Liver (tissue), 9 donors: ENCODE data around the gene KAT2A. TPM values are rescaled to one million over a fixed set of nuclear protein-coding genes. Genes with fewer than 3 reads are reported as not detected.

Experiments
- DNase-seq: peaks from one replicate; pipeline ENCODE4 v3.0.0-alpha.2; 2017; ENCODE audit warnings: low spot score
- H3K27ac ChIP-seq, 2 donors: one replicate each; pipeline ENCODE4 v1.7.0; 2013; ENCODE audit warnings: inconsistent platforms in 2 of 2, low read length in 2 of 2, control low read depth in 1 of 2, low read depth in 1 of 2, mild to moderate bottlenecking in 1 of 2
- H3K27me3 ChIP-seq, 4 donors: one replicate each; pipeline versions ENCODE4 v1.6.1 to v1.7.0; 2013; ENCODE audit warnings: low read length in 3 of 4, inconsistent platforms in 1 of 4, mild to moderate bottlenecking in 1 of 4, moderate library complexity in 1 of 4; ENCODE audit not compliant: control insufficient read depth in 4 of 4, insufficient read depth in 4 of 4
- H3K36me3 ChIP-seq, 4 donors: one replicate each; pipeline versions ENCODE4 v1.6.1 to v1.7.0; 2013; ENCODE audit warnings: low read length in 3 of 4, mild to moderate bottlenecking in 3 of 4, low read depth in 1 of 4, moderate library complexity in 1 of 4; ENCODE audit not compliant: control insufficient read depth in 4 of 4, insufficient read depth in 3 of 4
- H3K4me1 ChIP-seq, 4 donors: one replicate each; pipeline versions ENCODE4 v1.6.1 to v1.7.0; 2013; ENCODE audit warnings: low read length in 3 of 4, mild to moderate bottlenecking in 3 of 4, moderate library complexity in 1 of 4; ENCODE audit not compliant: control insufficient read depth in 4 of 4, insufficient read depth in 4 of 4
- H3K4me3 ChIP-seq, 3 donors: one replicate each; pipeline versions ENCODE4 v1.6.1 to v1.7.0; 2013; ENCODE audit warnings: low read length in 3 of 3, control low read depth in 1 of 3, low read depth in 1 of 3, mild to moderate bottlenecking in 1 of 3
- H3K9ac ChIP-seq, 2 donors: one replicate each; pipeline ENCODE4 v1.7.0; 2013; ENCODE audit warnings: low read length in 2 of 2, mild to moderate bottlenecking in 2 of 2, moderate library complexity in 2 of 2, control low read depth in 1 of 2, low read depth in 1 of 2
- H3K9me3 ChIP-seq, 4 donors: one replicate each; pipeline versions ENCODE4 v1.6.1 to v1.7.0; 2013; ENCODE audit warnings: low read length in 3 of 4; ENCODE audit not compliant: control insufficient read depth in 4 of 4
- EGR1 ChIP-seq, 2 donors: IDR thresholded peaks; 2 replicates each; pipeline ENCODE4 v1.6.1; 2016 to 2018; ENCODE audit warnings: antibody characterized with exemption in 2 of 2, low read depth in 2 of 2
- FOXA1 ChIP-seq: IDR thresholded peaks from 2 replicates; pipeline ENCODE4 v1.6.1; 2016; ENCODE audit warnings: antibody characterized with exemption
- FOXA2 ChIP-seq: IDR thresholded peaks from 2 replicates; pipeline ENCODE4 v1.6.1; 2016; ENCODE audit warnings: antibody characterized with exemption
- GABPA ChIP-seq, 2 donors: IDR thresholded peaks in 1 of 2; conservative IDR thresholded peaks in 1 of 2; 2 replicates each; pipeline ENCODE4 v1.6.1; 2016; ENCODE audit warnings: antibody characterized with exemption in 2 of 2, mild to moderate bottlenecking in 1 of 2, moderate library complexity in 1 of 2
- HNF4A ChIP-seq, 2 donors: conservative IDR thresholded peaks; 2 replicates each; pipeline ENCODE4 v1.6.1; 2016; ENCODE audit warnings: antibody characterized with exemption in 2 of 2, mild to moderate bottlenecking in 2 of 2
- HNF4G ChIP-seq: IDR thresholded peaks from 2 replicates; pipeline ENCODE4 v1.6.1; 2016; ENCODE audit warnings: antibody characterized with exemption
- JUND ChIP-seq, 2 donors: IDR thresholded peaks; 2 replicates each; pipeline ENCODE4 v1.6.1; 2016; ENCODE audit warnings: antibody characterized with exemption in 2 of 2
- NR2F2 ChIP-seq: IDR thresholded peaks from 2 replicates; pipeline ENCODE4 v1.6.1; 2016; ENCODE audit warnings: antibody characterized with exemption
- RAD21 ChIP-seq, 2 donors: IDR thresholded peaks; 2 replicates each; pipeline ENCODE4 v1.6.1; 2016; ENCODE audit warnings: antibody characterized with exemption in 2 of 2, mild to moderate bottlenecking in 2 of 2
- RXRA ChIP-seq, 2 donors: IDR thresholded peaks; 2 replicates each; pipeline ENCODE4 v1.6.1; 2017 to 2018; ENCODE audit warnings: antibody characterized with exemption in 2 of 2, mild to moderate bottlenecking in 1 of 2
- SP1 ChIP-seq: IDR thresholded peaks from 2 replicates; pipeline ENCODE4 v1.6.1; 2018; ENCODE audit warnings: antibody characterized with exemption, mild to moderate bottlenecking
- YY1 ChIP-seq: IDR thresholded peaks from 2 replicates; pipeline ENCODE4 v1.6.1; 2016; ENCODE audit warnings: antibody characterized with exemption, mild to moderate bottlenecking
- WGBS: extraction: QIAGEN DNeasy Blood & Tissue Kit; methylation state at CpG from one replicate; pipeline ENCODE4 v1.1.7; 2013; 5-methylcytosine and 5-hydroxymethylcytosine counted together
- polyA plus RNA-seq, 2 donors: library from polyadenylated mRNA; stranded (reverse) in 1 of 2; unstranded in 1 of 2; fragments of 200-250 nt in 1 of 2; fragments of >200 nt in 1 of 2; fragmentation: Nextera tagmentation in 1 of 2; extraction: Ambion mirVana in 1 of 2; gene quantifications; one replicate each; pipeline versions ENCODE4 v1.2.1 to v1.2.3, GENCODE V29; 2013 to 2015
- total RNA-seq, 2 donors: library from RNA; depleted of rRNA; stranded (reverse); fragments of >200 nt; gene quantifications; one replicate each; pipeline ENCODE4 v1.2.3, GENCODE V29; 2014
- TF ChIP-seq, protein P1 (sequence below): IDR thresholded peaks from 2 replicates; pipeline ENCODE4 v1.6.1; 2016; ENCODE audit warnings: antibody characterized with exemption
- TF ChIP-seq, protein P2 (sequence below): fragments of 150-350 bp; IDR thresholded peaks from 2 replicates; pipeline ENCODE4 v1.5.1; 2017; ENCODE audit warnings: improper control_type of control experiment, low read depth, low read length; ENCODE audit not compliant: missing input control
- TF ChIP-seq, protein P3 (sequence below): IDR thresholded peaks from 2 replicates; pipeline ENCODE4 v1.6.1; 2016; ENCODE audit warnings: antibody characterized with exemption, mild to moderate bottlenecking
- donor health status: healthy.
- donor health status: healthy.
- donor health status: healthy.
- donor health status: healthy.
- donor health status: healthy.

The KAT2A gene
- total and polyA plus RNA-seq, 4 donors: 5.1 to 14.4 (median 9.6) TPM

DNA sequence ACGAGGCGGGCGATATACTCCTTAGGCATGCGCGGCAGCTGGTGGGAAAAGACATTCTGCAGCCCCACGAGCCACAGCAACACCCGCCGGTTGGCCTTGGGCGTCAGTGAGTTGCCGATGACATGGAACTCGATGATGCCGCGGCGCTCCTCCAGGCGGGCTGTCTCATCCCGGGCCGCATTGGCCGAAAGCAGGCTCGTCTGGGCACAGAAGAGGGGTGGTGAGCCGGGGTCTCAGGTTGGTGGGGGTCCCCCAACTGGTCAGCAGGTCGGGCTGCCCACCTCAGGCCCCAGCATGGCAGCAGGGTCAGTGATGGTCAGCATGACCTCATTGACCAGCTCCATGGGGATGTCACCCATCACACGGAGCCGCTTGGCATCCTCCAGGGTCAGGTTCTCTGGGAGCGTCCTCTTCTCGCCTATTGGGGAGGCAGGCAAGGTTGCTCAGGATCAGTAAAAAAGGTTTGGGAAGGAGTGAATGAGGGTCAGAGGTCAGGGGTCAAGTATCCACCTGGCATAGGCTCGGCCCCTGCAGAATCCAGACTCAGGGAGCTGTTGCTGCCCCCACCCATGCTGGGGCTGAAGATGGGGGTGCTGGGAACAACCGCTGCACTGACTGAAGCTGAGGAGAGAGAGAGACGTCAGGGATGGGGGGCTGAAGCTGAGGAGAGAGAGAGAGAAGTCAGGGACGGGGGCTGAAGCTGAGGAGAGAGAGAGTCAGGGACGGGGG is 3.6 kb downstream of the KAT2A start:
- 90% methylated on average over 30 of the region's 30 CpGs for WGBS
- peaks cover 9 to 32% (median 25%) of the 10 kb centered on the region in 4 donors for H3K4me1 ChIP-seq
- H3K4me3 ChIP-seq: no peak overlapping the region
- H3K9ac ChIP-seq: no peak overlapping the region
- TF ChIP-seq, protein P1, sequence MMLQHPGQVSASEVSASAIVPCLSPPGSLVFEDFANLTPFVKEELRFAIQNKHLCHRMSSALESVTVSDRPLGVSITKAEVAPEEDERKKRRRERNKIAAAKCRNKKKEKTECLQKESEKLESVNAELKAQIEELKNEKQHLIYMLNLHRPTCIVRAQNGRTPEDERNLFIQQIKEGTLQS: no peak
- TF ChIP-seq EGR1 (IDR thresholded peaks at IDR 0.05; ENCODE audit: low read depth in 2 of 2): no peak
- no peak for TF ChIP-seq SP1
- no peak for TF ChIP-seq FOXA1
- TF ChIP-seq HNF4A (conservative IDR thresholded peaks at IDR 0.05): no peak
- TF ChIP-seq YY1: no peak
- TF ChIP-seq, protein P2, sequence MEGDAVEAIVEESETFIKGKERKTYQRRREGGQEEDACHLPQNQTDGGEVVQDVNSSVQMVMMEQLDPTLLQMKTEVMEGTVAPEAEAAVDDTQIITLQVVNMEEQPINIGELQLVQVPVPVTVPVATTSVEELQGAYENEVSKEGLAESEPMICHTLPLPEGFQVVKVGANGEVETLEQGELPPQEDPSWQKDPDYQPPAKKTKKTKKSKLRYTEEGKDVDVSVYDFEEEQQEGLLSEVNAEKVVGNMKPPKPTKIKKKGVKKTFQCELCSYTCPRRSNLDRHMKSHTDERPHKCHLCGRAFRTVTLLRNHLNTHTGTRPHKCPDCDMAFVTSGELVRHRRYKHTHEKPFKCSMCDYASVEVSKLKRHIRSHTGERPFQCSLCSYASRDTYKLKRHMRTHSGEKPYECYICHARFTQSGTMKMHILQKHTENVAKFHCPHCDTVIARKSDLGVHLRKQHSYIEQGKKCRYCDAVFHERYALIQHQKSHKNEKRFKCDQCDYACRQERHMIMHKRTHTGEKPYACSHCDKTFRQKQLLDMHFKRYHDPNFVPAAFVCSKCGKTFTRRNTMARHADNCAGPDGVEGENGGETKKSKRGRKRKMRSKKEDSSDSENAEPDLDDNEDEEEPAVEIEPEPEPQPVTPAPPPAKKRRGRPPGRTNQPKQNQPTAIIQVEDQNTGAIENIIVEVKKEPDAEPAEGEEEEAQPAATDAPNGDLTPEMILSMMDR: no peak
- H3K36me3 ChIP-seq: peaks cover 0 to 13% (median 7%) of the 10 kb centered on the region in 4 donors
- no peak for DNase-seq
- H3K27ac ChIP-seq: no peak overlapping the region
- H3K27me3 ChIP-seq: no peaks in the 10 kb centered on the region
- no peaks in the 10 kb centered on the region for H3K9me3 ChIP-seq

DNA sequence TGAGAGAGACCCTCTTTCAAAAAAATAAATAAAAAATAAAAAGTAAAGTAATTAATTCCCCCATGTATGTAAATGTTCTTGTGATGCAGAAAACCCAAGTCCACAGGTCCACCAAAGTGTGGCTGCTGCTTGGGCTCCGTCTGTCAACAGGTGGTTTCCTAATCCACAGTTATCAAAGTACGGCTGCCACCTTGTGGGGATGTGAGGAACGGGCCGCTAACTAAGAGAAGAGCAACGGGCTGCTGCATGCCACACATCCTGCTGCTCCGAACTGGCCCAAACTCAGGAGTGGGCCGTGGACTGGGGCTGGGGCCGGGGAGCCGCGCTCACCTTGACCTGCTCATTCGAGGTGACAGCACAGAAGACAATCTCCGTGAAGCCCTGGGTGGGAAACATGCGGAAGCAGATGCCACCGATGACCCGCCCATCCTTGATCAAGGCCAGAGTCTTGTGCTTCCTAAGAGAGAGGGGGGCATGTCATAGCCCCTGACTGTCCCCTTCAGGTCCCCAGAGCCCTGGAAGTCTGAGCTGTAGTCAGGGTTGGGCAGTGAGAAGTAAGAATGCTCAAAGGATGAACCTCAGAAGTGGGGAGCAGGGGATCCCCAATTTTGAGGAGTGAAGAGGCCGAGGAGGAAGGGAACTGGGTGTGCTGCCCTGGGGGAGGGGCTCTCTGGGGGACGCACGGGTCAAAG is 4.3 kb downstream of the KAT2A start:
- H3K9me3 ChIP-seq: no peaks in the 10 kb centered on the region
- H3K4me3 ChIP-seq: no peak overlapping the region
- no peak overlapping the region for H3K27ac ChIP-seq
- H3K27me3 ChIP-seq: no peaks in the 10 kb centered on the region
- 33% methylated on average over 18 of the region's 18 CpGs for WGBS
- peaks cover 0 to 13% (median 7%) of the 10 kb centered on the region in 4 donors for H3K36me3 ChIP-seq
- H3K9ac ChIP-seq: no peak overlapping the region
- peak; percentile 49 for TF ChIP-seq FOXA2
- no peak for TF ChIP-seq YY1
- TF ChIP-seq JUND (IDR thresholded peaks at IDR 0.05): no peak
- peak; percentile 18 for TF ChIP-seq FOXA1
- peak; percentile 62 to 69 for TF ChIP-seq HNF4A (conservative IDR thresholded peaks at IDR 0.05)
- TF ChIP-seq, protein P2: peak; percentile 93
- TF ChIP-seq RAD21 (IDR thresholded peaks at IDR 0.05): peak; percentile 89 to 93
- TF ChIP-seq SP1: peak; percentile 9
- peaks cover 7 to 30% (median 22%) of the 10 kb centered on the region in 4 donors for H3K4me1 ChIP-seq
- peak; percentile 78 for DNase-seq

DNA sequence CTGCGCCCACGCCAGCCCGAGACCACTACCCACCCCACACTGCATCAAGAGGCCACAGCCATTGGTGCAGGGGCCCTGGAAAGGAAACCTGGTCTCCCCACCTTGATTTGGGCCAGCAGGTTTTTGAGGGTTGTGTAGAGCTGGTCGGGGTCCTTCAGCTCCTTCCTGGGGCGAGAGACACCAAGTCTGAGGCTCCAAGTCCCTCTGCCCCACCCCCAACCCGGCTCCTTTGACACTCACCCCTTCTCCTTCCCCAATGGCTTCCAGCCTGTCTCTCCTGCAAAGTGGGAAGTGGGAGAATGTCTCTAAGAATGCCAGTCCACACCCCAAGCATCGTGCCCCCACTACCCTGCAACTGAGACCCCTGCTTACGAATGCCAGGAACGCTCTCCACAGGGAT is 7.0 kb downstream of the KAT2A start:
- no peaks in the 10 kb centered on the region for H3K9me3 ChIP-seq
- H3K36me3 ChIP-seq: peaks cover 0 to 13% (median 7%) of the 10 kb centered on the region in 4 donors
- H3K27ac ChIP-seq: no peak overlapping the region
- WGBS: 92% methylated on average over 9 of the region's 9 CpGs
- no peak overlapping the region for H3K4me3 ChIP-seq
- TF ChIP-seq, protein P3, sequence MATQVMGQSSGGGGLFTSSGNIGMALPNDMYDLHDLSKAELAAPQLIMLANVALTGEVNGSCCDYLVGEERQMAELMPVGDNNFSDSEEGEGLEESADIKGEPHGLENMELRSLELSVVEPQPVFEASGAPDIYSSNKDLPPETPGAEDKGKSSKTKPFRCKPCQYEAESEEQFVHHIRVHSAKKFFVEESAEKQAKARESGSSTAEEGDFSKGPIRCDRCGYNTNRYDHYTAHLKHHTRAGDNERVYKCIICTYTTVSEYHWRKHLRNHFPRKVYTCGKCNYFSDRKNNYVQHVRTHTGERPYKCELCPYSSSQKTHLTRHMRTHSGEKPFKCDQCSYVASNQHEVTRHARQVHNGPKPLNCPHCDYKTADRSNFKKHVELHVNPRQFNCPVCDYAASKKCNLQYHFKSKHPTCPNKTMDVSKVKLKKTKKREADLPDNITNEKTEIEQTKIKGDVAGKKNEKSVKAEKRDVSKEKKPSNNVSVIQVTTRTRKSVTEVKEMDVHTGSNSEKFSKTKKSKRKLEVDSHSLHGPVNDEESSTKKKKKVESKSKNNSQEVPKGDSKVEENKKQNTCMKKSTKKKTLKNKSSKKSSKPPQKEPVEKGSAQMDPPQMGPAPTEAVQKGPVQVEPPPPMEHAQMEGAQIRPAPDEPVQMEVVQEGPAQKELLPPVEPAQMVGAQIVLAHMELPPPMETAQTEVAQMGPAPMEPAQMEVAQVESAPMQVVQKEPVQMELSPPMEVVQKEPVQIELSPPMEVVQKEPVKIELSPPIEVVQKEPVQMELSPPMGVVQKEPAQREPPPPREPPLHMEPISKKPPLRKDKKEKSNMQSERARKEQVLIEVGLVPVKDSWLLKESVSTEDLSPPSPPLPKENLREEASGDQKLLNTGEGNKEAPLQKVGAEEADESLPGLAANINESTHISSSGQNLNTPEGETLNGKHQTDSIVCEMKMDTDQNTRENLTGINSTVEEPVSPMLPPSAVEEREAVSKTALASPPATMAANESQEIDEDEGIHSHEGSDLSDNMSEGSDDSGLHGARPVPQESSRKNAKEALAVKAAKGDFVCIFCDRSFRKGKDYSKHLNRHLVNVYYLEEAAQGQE: no peak
- TF ChIP-seq FOXA1 (no peak), NR2F2 (no peak), GABPA (IDR thresholded peaks at IDR 0.05 in 1 of 2, conservative IDR thresholded peaks at IDR 0.05 in 1 of 2) (no peak), HNF4G (no peak), HNF4A (conservative IDR thresholded peaks at IDR 0.05) (no peak), RXRA (IDR thresholded peaks at IDR 0.05) (no peak), JUND (IDR thresholded peaks at IDR 0.05) (no peak)
- TF ChIP-seq, protein P2: no peak
- no peak overlapping the region for H3K9ac ChIP-seq
- peaks cover 11 to 36% (median 29%) of the 10 kb centered on the region in 4 donors for H3K4me1 ChIP-seq
- H3K27me3 ChIP-seq: no peaks in the 10 kb centered on the region
- no peak for DNase-seq
